ENCODE results near the gene FGF3. TPM values are rescaled to one million over a fixed set of nuclear protein-coding genes. Genes with fewer than 3 reads are reported as not detected.

FGF3 gene
- polyA plus RNA-seq, 1 donor (not counting 4 experiments of a cell fraction or from before 2014, with no cell fraction given), result not detected

GRCh38 chr11:69841170-69841858 lies 22.1 kb upstream of the FGF3 start:
- Histone ChIP-seq H3K36me3 (ENCODE audit: control insufficient read depth in 2 of 2, extremely low read depth in 1 of 2, insufficient read depth in 2 of 2, low read length in 2 of 2) (no peaks in the 10 kb centered on the region), H3K27ac (ENCODE audit: control insufficient read depth, insufficient read depth, low read length) (no peak overlapping the region), H3K4me3 (ENCODE audit: control insufficient read depth in 2 of 3, extremely low read depth in 1 of 3, insufficient read depth in 2 of 3, low read depth in 1 of 3, low read length in 3 of 3) (no peak overlapping the region), H4K20me1 (ENCODE audit: control insufficient read depth, extremely low read depth, insufficient read depth, low read length) (no peaks in the 10 kb centered on the region), H3K27me3 (ENCODE audit: control insufficient read depth, extremely low read depth, insufficient read depth, low read length) (no peaks in the 10 kb centered on the region), H3K4me1 (ENCODE audit: control insufficient read depth, extremely low read depth, insufficient read depth, low read length) (no peaks in the 10 kb centered on the region), H2AFZ (ENCODE audit: control insufficient read depth, low read length) (no peak overlapping the region), H3K9me1 (ENCODE audit: control insufficient read depth, extremely low read depth, insufficient read depth, low read length) (no peaks in the 10 kb centered on the region), H3K9me3 (ENCODE audit: control insufficient read depth, low read depth, low read length) (no peaks in the 10 kb centered on the region), H3K4me2 (ENCODE audit: control insufficient read depth, extremely low read depth, insufficient read depth, low read depth, low read length) (no peak overlapping the region), H3K79me2 (ENCODE audit: control insufficient read depth, insufficient read depth, low read length) (no peaks in the 10 kb centered on the region), H3K9ac (ENCODE audit: control insufficient read depth, extremely low read depth, insufficient read depth, low read length) (no peak overlapping the region)
- DNase-seq (ENCODE audit: low read depth, low spot score), result no peak
- dilution Hi-C loops (cut with MboI; ENCODE audit: extremely low pct_ligation_motif_present, low sequenced_read_pairs), result no loop called here
- no peak for FAIRE-seq
- TF ChIP-seq CTCF (optimal IDR thresholded peaks at IDR 0.05 in 1 of 3, IDR thresholded peaks at IDR 0.05 in 1 of 3, conservative IDR thresholded peaks at IDR 0.05 in 1 of 3; ENCODE audit: extremely low read depth in 1 of 3, insufficient read depth in 2 of 3, low read length in 3 of 3) (no peak), EZH2 (IDR thresholded peaks at IDR 0.05; ENCODE audit: low read length) (no peak)

GRCh38 chr11:69840371-69841169 lies 21.4 kb upstream of the FGF3 start:
- Histone ChIP-seq H3K27me3 (ENCODE audit: control insufficient read depth, extremely low read depth, insufficient read depth, low read length) (no peaks in the 10 kb centered on the region), H3K9me3 (ENCODE audit: control insufficient read depth, low read depth, low read length) (no peaks in the 10 kb centered on the region), H3K27ac (ENCODE audit: control insufficient read depth, insufficient read depth, low read length) (no peak overlapping the region), H3K4me3 (ENCODE audit: control insufficient read depth in 2 of 3, extremely low read depth in 1 of 3, insufficient read depth in 2 of 3, low read depth in 1 of 3, low read length in 3 of 3) (no peak overlapping the region), H2AFZ (ENCODE audit: control insufficient read depth, low read length) (no peak overlapping the region), H3K4me2 (ENCODE audit: control insufficient read depth, extremely low read depth, insufficient read depth, low read depth, low read length) (no peak overlapping the region), H4K20me1 (ENCODE audit: control insufficient read depth, extremely low read depth, insufficient read depth, low read length) (no peaks in the 10 kb centered on the region), H3K4me1 (ENCODE audit: control insufficient read depth, extremely low read depth, insufficient read depth, low read length) (no peaks in the 10 kb centered on the region), H3K9me1 (ENCODE audit: control insufficient read depth, extremely low read depth, insufficient read depth, low read length) (no peaks in the 10 kb centered on the region), H3K9ac (ENCODE audit: control insufficient read depth, extremely low read depth, insufficient read depth, low read length) (no peak overlapping the region), H3K36me3 (ENCODE audit: control insufficient read depth in 2 of 2, extremely low read depth in 1 of 2, insufficient read depth in 2 of 2, low read length in 2 of 2) (no peaks in the 10 kb centered on the region), H3K79me2 (ENCODE audit: control insufficient read depth, insufficient read depth, low read length) (no peaks in the 10 kb centered on the region)
- TF ChIP-seq CTCF (optimal IDR thresholded peaks at IDR 0.05 in 1 of 3, IDR thresholded peaks at IDR 0.05 in 1 of 3, conservative IDR thresholded peaks at IDR 0.05 in 1 of 3; ENCODE audit: extremely low read depth in 1 of 3, insufficient read depth in 2 of 3, low read length in 3 of 3) (no peak), EZH2 (IDR thresholded peaks at IDR 0.05; ENCODE audit: low read length) (no peak)
- dilution Hi-C loops (cut with MboI; ENCODE audit: extremely low pct_ligation_motif_present, low sequenced_read_pairs), result no loop called here
- FAIRE-seq (no peak), DNase-seq (ENCODE audit: low read depth, low spot score) (no peak)
